GM19467 (cell line): ENCODE results near the gene SPPL3.

Source experiments
- ATAC-seq: cut with Tn5 transposase; IDR thresholded peaks from one replicate; pipeline ENCODE4 v1.9.1; 2021; ENCODE audit warnings: mild to moderate bottlenecking, moderate library complexity; ENCODE audit not compliant: unreplicated experiment

SPPL3 gene

GRCh38 chr12:120725659-120726509 is 178.3 kb downstream of the SPPL3 start, which contains the start of gene ACADS:
Gene ACADS, plus strand, starts transcription at chr12:120725826. Its CDS starts 60 bp downstream, at chr12:120725886.
- ATAC-seq, result peak; percentile 88

- no peak for ATAC-seq
These were observed 179.0 kb downstream of the SPPL3 start for GRCh38 chr12:120725151-120725658.

- no peak for ATAC-seq
These were observed 179.4 kb downstream of the SPPL3 start for GRCh38 chr12:120724720-120725119.

- no peak for ATAC-seq
These were observed 181.4 kb downstream of the SPPL3 start for GRCh38 chr12:120722784-120723183.

- no peak for ATAC-seq
These were observed 182.3 kb downstream of the SPPL3 start for GRCh38 chr12:120721866-120722265.

- no peak for ATAC-seq
These were observed 183.0 kb downstream of the SPPL3 start for GRCh38 chr12:120720987-120721801.

GRCh38 chr12:120720234-120720986 is 183.7 kb downstream of the SPPL3 start:
- no peak for ATAC-seq

GRCh38 chr12:120719496-120720233 is 184.5 kb downstream of the SPPL3 start:
- ATAC-seq, result no peak

GRCh38 chr12:120719072-120719471 is 185.1 kb downstream of the SPPL3 start:
- ATAC-seq, result peak; percentile 52

- ATAC-seq, result no peak
These were observed 186.1 kb downstream of the SPPL3 start for GRCh38 chr12:120718055-120718454.

GRCh38 chr12:120713861-120714482 is 190.2 kb downstream of the SPPL3 start:
- ATAC-seq, result no peak

GRCh38 chr12:120712610-120713009 is 191.5 kb downstream of the SPPL3 start:
- ATAC-seq, result no peak
